Astrocyte of the hippocampus (primary cell): ENCODE results near the gene TLR5.

ENCODE experiments used
- DNase-seq: peaks from one replicate; pipeline ENCODE4 v3.0.0; 2011; ENCODE audit warnings: low read depth, low spot score

The TLR5 gene

GRCh38 chr1:223147873-223148272, 4.8 kb upstream of the TLR5 start:
- no peak for DNase-seq

- no peak for DNase-seq
Measured at GRCh38 chr1:223147409-223147808, 4.4 kb upstream of the TLR5 start.

GRCh38 chr1:223146745-223147144, 3.7 kb upstream of the TLR5 start:
- DNase-seq: no peak

GRCh38 chr1:223144914-223145313, 1.9 kb upstream of the TLR5 start:
- no peak for DNase-seq

- DNase-seq: no peak
Measured at GRCh38 chr1:223144431-223144830, 1.4 kb upstream of the TLR5 start.

GRCh38 chr1:223143537-223144248, 645 bp upstream of the TLR5 start:
- no peak for DNase-seq

- DNase-seq: no peak
Measured at GRCh38 chr1:223142269-223142668, 779 bp downstream of the TLR5 start.

GRCh38 chr1:223140611-223141405, 2.2 kb downstream of the TLR5 start:
- DNase-seq: no peak

- DNase-seq: no peak
Measured at GRCh38 chr1:223137455-223138085, 5.5 kb downstream of the TLR5 start.

- DNase-seq: no peak
Measured at GRCh38 chr1:223136086-223136485, 7.0 kb downstream of the TLR5 start.

GRCh38 chr1:223135176-223135942, 7.7 kb downstream of the TLR5 start:
- DNase-seq: peak; percentile 82

GRCh38 chr1:223133824-223134435, 9.1 kb downstream of the TLR5 start:
- peak; percentile 92 for DNase-seq

- no peak for DNase-seq
Measured at GRCh38 chr1:223133306-223133823, 9.7 kb downstream of the TLR5 start.

GRCh38 chr1:223129229-223129901, 13.7 kb downstream of the TLR5 start:
- peak; percentile 76 for DNase-seq

GRCh38 chr1:223126741-223127140, 16.3 kb downstream of the TLR5 start:
- no peak for DNase-seq

- no peak for DNase-seq
Measured at GRCh38 chr1:223125766-223126165, 17.3 kb downstream of the TLR5 start.

- DNase-seq: no peak
Measured at GRCh38 chr1:223123011-223123610, 19.9 kb downstream of the TLR5 start.

GRCh38 chr1:223118418-223118817, 24.6 kb downstream of the TLR5 start:
- no peak for DNase-seq

GRCh38 chr1:223116950-223117349, 26.1 kb downstream of the TLR5 start:
- DNase-seq: no peak

GRCh38 chr1:223114871-223115270, 28.2 kb downstream of the TLR5 start:
- no peak for DNase-seq
